ENCODE measurements around the gene ADGRD2. TPM values are rescaled to one million over a fixed set of nuclear protein-coding genes. Genes with fewer than 3 reads are reported as not detected.

The ADGRD2 gene
- total RNA-seq, 1 experiment from 2014 or later: not detected

GRCh38 chr9:124475158-124475867 is 25.1 kb downstream of the ADGRD2 start:
- no peaks in the 10 kb centered on the region for H3K36me3 Mint-ChIP-seq (ENCODE audit: insufficient read depth, unreplicated experiment)
- no peaks in the 10 kb centered on the region for H3K9me3 Mint-ChIP-seq (ENCODE audit: low read depth, unreplicated experiment)
- peaks cover 60% of the 10 kb centered on the region for H3K27me3 Mint-ChIP-seq (ENCODE audit: unreplicated experiment)
- no peak overlapping the region for H3K27ac Mint-ChIP-seq (ENCODE audit: unreplicated experiment)
- BruUV-seq (replicated peaks): no TSS peak
- DNase-seq: no peak
- no peak overlapping the region for H3K4me3 Mint-ChIP-seq (ENCODE audit: low read depth, unreplicated experiment)
- CTCF ChIA-PET: interaction anchor here (0.6 kb wide), 1 partner anchor 848 kb away, joined by 3 read pairs; no protein-coding TSS in a partner anchor
- peaks cover 6% of the 10 kb centered on the region for H3K4me1 Mint-ChIP-seq (ENCODE audit: low read depth, unreplicated experiment)
- no peak for TF ChIP-seq CTCF (IDR thresholded peaks at IDR 0.05; ENCODE audit: unreplicated experiment)
- intact Hi-C loops (cut with micrococcal nuclease; ENCODE audit: unreplicated experiment): no loop called here

GRCh38 chr9:124475868-124476690 is 25.8 kb downstream of the ADGRD2 start:
- no TSS peak for BruUV-seq (replicated peaks)
- no peak for TF ChIP-seq CTCF (IDR thresholded peaks at IDR 0.05; ENCODE audit: unreplicated experiment)
- H3K4me3 Mint-ChIP-seq (ENCODE audit: low read depth, unreplicated experiment): no peak overlapping the region
- intact Hi-C loops (cut with micrococcal nuclease; ENCODE audit: unreplicated experiment): no loop called here
- no peaks in the 10 kb centered on the region for H3K9me3 Mint-ChIP-seq (ENCODE audit: low read depth, unreplicated experiment)
- no peak for DNase-seq
- CTCF ChIA-PET: no interaction called here
- H3K27ac Mint-ChIP-seq (ENCODE audit: unreplicated experiment): no peak overlapping the region
- peaks cover 64% of the 10 kb centered on the region for H3K27me3 Mint-ChIP-seq (ENCODE audit: unreplicated experiment)
- no peaks in the 10 kb centered on the region for H3K36me3 Mint-ChIP-seq (ENCODE audit: insufficient read depth, unreplicated experiment)
- H3K4me1 Mint-ChIP-seq (ENCODE audit: low read depth, unreplicated experiment): peaks cover 6% of the 10 kb centered on the region

GRCh38 chr9:124477211-124477647 is 27.0 kb downstream of the ADGRD2 start:
- intact Hi-C loops (cut with micrococcal nuclease; ENCODE audit: unreplicated experiment): no loop called here
- Mint-ChIP-seq H3K27me3 (ENCODE audit: unreplicated experiment) (peaks cover 55% of the 10 kb centered on the region), H3K4me1 (ENCODE audit: low read depth, unreplicated experiment) (peaks cover 6% of the 10 kb centered on the region), H3K36me3 (ENCODE audit: insufficient read depth, unreplicated experiment) (no peaks in the 10 kb centered on the region), H3K4me3 (ENCODE audit: low read depth, unreplicated experiment) (no peak overlapping the region), H3K27ac (ENCODE audit: unreplicated experiment) (no peak overlapping the region), H3K9me3 (ENCODE audit: low read depth, unreplicated experiment) (no peaks in the 10 kb centered on the region)
- CTCF ChIA-PET: no interaction called here
- DNase-seq: no peak
- no TSS peak for BruUV-seq (replicated peaks)
- TF ChIP-seq CTCF (IDR thresholded peaks at IDR 0.05; ENCODE audit: unreplicated experiment): no peak

- no peak overlapping the region for H3K27ac Mint-ChIP-seq (ENCODE audit: unreplicated experiment)
- no TSS peak for BruUV-seq (replicated peaks)
- H3K9me3 Mint-ChIP-seq (ENCODE audit: low read depth, unreplicated experiment): no peaks in the 10 kb centered on the region
- H3K36me3 Mint-ChIP-seq (ENCODE audit: insufficient read depth, unreplicated experiment): no peaks in the 10 kb centered on the region
- H3K4me3 Mint-ChIP-seq (ENCODE audit: low read depth, unreplicated experiment): no peak overlapping the region
- intact Hi-C loops (cut with micrococcal nuclease; ENCODE audit: unreplicated experiment): no loop called here
- peaks cover 6% of the 10 kb centered on the region for H3K4me1 Mint-ChIP-seq (ENCODE audit: low read depth, unreplicated experiment)
- CTCF ChIA-PET: interaction anchor here (0.7 kb wide), 1 partner anchor 404 kb away, joined by 8 read pairs; no protein-coding TSS in a partner anchor
- no peak for DNase-seq
- peaks cover 53% of the 10 kb centered on the region for H3K27me3 Mint-ChIP-seq (ENCODE audit: unreplicated experiment)
- TF ChIP-seq CTCF (IDR thresholded peaks at IDR 0.05; ENCODE audit: unreplicated experiment): no peak
These were observed 27.5 kb downstream of the ADGRD2 start for GRCh38 chr9:124477648-124478285.

Measured in Calu3 (cell line).